ENCODE data around the gene STARD3.

The STARD3 gene

GRCh38 chr17:39604911-39605491, 31.9 kb upstream of the STARD3 start:
- no peak for DNase-seq

- peak; percentile 48 for DNase-seq
These were observed 31.2 kb upstream of the STARD3 start for GRCh38 chr17:39605492-39606433.

GRCh38 chr17:39606434-39607056, 30.4 kb upstream of the STARD3 start:
- no peak for DNase-seq

- no peak for DNase-seq
These were observed 29.7 kb upstream of the STARD3 start for GRCh38 chr17:39607057-39607850.

GRCh38 chr17:39607851-39608130, 29.2 kb upstream of the STARD3 start, which contains the start of gene NEUROD2:
Gene NEUROD2 (minus strand): TSS chr17:39607920. CDS start chr17:39606599, 1,321 bp downstream.
- no peak for DNase-seq

- no peak for DNase-seq
These were observed 28.6 kb upstream of the STARD3 start for GRCh38 chr17:39608142-39608981.

GRCh38 chr17:39609416-39610025, 27.4 kb upstream of the STARD3 start:
- DNase-seq: no peak

- DNase-seq: no peak
These were observed 25.4 kb upstream of the STARD3 start for GRCh38 chr17:39611401-39612112.

- DNase-seq: no peak
These were observed 24.6 kb upstream of the STARD3 start for GRCh38 chr17:39612291-39612894.

- no peak for DNase-seq
These were observed 23.9 kb upstream of the STARD3 start for GRCh38 chr17:39612935-39613464.

- DNase-seq: no peak
These were observed 22.3 kb upstream of the STARD3 start for GRCh38 chr17:39614545-39615157.

- DNase-seq: no peak
These were observed 21.5 kb upstream of the STARD3 start for GRCh38 chr17:39615434-39615833.

- no peak for DNase-seq
These were observed 19.9 kb upstream of the STARD3 start for GRCh38 chr17:39617100-39617445.

- DNase-seq: peak; percentile 83
These were observed 19.3 kb upstream of the STARD3 start for GRCh38 chr17:39617446-39618245.

GRCh38 chr17:39618246-39618913, 18.6 kb upstream of the STARD3 start:
- DNase-seq: peak; percentile 49

- DNase-seq: no peak
These were observed 17.8 kb upstream of the STARD3 start for GRCh38 chr17:39618956-39619785.

GRCh38 chr17:39619786-39620101, 17.2 kb upstream of the STARD3 start:
- DNase-seq: no peak

All from hematopoietic multipotent progenitor cell treated with erythropoietin and hydrocortisone succinate and interleukin-3 and kit ligand, for 4 days (in vitro differentiated cells).